Stimulated activated CD8-positive, alpha-beta memory T cell treated with anti-CD3 and anti-CD28 coated beads, Interleukin-2, amount 100 ng/mL, for 1 hour (primary cell): ENCODE results near the gene MYEOV.

Experiments used
- DNase-seq, 2 donors: peaks; one replicate each; pipeline ENCODE4 v3.0.0-alpha.2; 2020; ENCODE audit warnings: low read depth in 2 of 2

Gene MYEOV

DNA sequence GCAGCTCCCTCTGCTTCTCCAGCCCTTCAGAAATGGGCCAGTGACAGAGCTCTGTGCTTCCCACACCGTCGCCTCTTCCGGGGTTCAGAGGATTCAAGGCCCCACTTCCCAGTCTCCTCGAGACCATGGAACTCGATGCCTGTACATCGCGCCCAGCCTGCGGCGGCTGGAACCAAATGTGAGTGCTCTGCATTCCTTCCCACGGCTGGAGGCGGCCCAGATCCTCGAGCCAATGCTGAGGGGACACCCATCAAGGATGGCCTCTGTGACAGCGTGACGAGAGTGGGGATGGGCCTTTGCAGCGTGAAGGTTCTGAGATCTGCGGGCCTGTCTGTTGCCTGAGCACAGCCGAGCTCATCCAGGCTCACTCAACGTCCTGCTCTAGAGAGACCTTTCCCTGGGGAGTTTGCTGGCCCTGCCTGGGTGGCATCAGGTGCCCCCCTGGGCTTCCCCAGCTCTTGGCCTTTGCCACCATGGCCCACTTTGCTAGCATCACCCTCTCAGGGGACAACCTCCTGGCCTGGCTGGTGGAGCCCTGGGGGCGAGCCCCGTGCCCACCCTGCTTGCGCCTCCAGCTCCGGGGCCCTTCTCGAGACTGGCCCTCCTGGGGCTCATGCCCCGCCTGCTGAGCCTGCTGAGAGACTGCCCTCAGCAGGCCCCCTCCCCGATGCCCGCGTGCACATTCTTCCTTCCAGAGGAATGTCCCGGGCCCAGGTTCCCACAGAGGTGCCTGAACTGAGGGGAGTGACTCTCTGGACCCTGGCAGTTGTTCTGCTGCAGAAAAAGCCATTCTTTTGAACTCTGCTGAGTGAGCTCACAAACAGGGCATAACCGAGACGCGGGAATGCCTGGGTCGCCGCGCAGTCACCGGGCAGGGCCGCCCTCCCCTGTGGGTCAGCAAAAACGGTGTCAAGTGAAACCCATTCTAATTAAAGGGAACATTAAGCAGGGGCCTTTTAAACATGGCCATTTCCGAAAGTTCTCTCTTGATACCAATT lies 7.3 kb upstream of the MYEOV start:
- DNase-seq, result no peak

DNA sequence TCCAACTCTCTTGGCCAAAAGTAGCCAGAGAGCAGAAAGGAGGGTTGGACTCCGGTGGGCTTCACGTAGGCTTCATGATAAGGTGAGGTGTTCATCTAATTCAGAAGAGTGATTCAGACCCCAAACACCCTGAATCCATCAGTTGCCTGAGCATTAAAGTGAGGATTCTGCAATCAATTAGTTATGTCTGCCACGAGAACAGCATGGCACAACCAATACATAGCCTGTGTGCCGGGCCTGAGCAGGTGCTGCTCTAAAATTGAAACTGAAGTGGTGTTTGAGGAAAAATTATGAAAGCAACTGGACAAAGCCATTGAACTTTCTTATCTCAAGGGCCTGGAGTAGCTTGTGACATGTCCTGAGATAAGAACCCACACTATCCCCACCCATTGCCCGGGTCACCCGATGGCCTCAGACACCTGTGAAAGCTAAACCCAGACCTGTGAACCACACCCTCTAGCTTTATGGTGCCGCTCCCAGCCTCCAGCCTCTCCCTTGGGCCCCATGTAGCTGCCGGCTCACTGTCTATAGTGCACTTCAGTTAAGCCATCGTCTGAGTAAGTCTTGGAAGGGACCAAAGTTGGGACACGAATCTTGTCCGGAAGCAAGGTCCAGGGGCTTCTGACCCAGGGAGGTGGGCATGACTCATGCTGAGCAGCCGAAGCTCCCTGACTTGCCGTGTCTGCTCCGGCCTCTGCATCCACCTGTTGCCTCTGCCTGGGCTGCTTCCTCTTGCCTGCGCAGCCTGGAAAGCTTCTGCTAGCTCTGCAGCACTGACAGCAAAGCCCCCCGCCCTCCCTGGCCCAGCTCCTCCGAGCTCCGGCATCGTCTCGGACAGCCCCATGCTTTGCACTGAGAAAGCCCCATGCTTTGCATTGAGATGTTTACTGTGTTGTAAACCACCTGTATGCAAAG lies 5.7 kb upstream of the MYEOV start:
- no peak for DNase-seq

DNA sequence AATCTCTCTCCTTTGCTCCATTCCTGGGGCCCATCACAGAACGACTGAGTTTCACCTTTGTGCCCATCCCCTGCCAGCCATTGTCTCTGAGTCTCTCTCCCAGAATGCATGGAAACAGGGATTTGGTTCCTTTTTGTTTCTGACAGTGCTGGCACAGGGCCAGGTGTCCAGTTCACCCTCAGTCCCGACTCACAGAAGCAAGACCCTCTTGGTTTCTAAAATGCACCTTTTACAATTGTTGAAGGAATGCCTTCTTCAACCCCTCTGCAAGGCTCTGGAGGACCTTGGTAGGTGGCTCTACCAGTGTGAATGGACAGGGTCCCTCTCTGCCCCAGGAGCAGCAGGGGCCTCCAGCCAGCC lies 5.1 kb upstream of the MYEOV start:
- no peak for DNase-seq

DNA sequence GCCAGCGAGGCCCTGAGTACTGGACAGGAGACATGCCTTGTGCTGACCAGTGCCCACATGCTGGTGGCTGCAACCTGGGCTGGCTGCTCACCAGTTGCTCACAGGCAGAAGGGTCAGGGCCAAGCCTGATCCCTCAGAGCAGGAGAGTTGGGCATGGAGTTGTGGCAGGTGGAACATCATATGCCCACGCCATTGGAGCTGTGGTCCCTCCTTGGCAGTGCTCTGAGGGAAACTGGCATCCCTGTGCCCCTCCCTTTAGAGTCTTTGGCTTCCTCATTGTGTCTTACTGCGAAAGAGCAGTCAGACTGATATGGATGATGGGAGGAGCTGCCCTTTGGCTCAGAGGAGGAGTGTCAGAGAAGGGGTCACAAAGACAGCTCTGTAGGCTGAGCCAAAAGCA lies 3.1 kb upstream of the MYEOV start:
- DNase-seq, result no peak

DNA sequence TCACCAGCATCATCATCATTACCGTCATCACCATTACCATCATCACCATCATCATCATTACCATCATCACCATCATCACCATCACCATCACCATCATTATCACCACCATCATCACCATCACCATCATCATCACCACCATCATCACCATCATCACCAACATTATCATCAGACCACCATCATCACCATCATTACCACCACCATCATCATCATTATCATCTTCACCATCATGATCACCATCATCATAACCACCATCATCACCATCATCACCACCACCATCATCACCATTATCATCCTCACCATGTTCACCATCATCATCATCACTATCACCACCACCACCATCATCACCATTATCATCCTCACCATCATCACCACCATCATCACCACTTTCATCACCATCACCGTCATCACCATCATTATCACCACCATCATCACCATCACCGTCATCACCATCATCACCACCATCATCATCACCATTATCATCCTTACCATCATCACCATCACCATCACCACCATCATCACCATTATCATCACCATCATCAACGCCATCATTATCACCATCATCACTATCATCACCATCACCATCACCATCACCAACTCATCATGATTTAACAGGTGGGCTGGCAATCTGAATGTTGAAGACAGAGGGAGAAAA lies 2.4 kb upstream of the MYEOV start:
- no peak for DNase-seq

DNA sequence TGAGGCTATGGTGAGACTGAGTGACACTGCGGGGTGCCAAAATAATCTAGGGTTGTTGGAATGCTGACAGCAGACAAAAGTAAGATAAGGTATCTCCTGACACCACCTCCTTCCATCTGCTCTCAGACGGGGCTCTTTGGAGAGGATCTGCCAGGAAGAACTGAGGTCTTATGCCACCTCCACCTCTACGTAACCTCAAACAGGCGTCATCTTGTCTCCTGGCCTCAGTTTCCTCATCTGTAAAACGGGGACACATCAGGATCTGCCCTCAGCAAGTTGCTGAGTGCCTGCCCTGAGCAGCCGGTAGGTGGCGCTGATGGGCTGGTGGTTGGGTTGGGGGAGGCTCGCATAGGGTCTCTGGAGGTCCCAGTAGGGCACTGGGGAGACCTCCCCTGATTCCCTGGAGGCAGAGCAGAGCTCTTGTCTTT lies 1.7 kb upstream of the MYEOV start:
- DNase-seq, result no peak

DNA sequence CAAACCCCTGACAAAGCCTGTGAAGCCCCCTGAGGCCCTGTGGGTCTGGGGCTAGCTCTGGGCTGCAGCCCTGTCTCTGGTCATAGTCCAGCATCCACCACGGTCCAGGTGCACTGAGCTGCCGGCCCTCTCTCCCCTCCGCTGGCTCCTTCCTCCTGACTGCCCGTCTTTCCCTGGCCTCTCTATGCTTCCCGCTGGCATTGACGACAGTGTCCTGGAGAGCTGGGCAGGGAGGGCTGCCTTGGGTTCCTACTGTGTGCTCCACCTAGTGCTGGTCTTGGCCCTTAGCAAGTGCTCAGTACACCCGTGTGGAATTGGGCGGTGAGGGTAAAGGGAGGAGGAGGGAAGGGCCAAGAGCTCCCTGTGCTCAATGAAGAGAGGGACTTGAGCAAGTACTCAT lies 868 bp upstream of the MYEOV start:
- no peak for DNase-seq

- no peak for DNase-seq
Measured at GRCh38 chr11:69294571-69295078, 670 bp downstream of the MYEOV start.

DNA sequence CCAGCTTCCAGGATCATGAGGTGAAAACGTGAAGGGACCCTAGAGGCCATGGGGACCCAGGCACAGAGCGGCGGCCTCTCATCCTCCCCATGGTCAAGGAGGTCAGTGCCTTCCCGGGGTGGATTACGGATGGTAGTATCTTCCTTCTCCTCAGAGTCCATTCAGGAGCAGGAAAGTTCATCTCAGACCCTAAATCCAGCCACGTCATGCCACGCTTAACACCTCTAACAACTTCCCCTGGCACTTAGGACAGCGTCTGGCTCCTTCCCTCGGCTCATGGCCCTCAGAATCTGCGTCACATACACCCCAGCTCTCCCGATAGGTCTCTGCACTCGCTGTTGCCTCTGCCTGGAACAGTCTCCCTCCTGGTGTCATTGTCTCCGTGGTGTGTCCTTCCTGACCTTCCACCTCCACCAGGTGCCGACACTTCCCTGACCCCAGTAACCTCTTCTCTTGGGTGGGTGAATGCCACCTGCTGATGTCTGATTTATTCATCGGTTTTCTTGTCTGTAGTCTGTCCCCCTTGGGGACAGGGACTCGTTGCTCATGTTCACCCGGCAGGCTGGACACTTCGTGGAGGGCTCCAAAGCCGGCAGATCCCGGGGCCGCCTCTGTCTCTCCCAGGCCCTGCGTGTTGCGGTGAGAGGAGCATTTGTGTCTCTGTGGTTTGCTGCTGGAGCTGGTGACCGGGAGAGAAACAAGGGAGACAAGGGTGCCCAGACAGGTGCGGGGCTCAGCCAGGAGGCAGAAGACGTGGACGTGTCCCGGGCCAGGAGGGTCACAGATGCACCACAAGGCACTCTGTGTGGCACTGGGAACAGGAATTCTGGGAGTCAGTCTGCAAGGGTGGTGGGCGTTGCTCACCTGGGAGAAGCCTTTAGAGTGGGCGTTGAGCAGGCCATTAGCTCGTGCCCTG lies 1.4 kb downstream of the MYEOV start:
- DNase-seq, result no peak

- no peak for DNase-seq
Measured at GRCh38 chr11:69295995-69296889, 2.3 kb downstream of the MYEOV start.

- peak; percentile 59 to 73 for DNase-seq
Measured at GRCh38 chr11:69296890-69297786, 3.2 kb downstream of the MYEOV start.

- peak in 1 of 2 donors; percentile 17 for DNase-seq
Measured at GRCh38 chr11:69297787-69298266, 3.9 kb downstream of the MYEOV start.

GRCh38 chr11:69298267-69299022 lies 4.5 kb downstream of the MYEOV start:
- DNase-seq, result no peak

DNA sequence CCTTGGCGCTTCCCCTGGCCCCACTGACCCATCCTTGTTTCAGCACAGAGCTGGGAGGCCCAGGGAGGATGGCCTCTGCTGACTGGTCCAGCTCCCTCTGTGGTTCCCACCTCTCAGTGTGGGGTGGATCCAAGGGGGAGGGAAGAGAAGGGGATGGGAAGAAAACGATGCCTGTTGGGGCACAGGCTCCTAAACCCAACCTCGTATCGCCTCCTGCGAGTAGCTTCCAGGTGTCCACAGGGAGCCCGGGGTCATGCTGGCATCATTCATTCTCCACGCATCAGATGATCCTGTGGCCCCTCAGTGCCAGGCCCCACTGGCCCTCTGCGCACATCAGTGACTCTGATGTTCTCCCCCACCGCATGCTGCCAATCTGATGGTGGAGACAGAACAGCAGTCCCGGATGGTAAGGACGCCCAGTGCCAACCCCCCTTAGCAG lies 5.1 kb downstream of the MYEOV start:
- no peak for DNase-seq

DNA sequence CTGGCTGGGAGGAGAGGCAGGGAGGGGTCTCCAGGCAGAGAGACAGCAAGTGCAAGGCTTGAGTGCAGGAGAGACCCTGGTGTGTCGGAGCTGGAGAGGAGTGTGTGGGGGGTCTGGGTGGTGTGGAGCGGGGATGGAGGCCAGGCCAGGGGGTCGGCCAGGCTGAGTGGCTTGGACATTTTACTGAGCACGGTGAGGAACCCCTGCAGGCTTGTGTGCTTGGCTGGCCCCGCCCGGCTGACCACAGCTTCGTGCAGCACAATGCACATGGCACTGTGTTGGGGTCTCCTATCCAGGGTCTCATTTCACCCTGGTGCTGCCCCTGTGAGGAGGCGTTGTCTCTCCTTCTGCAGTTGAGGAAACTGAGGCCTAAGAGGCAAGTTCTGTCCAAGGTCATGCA lies 5.6 kb downstream of the MYEOV start:
- no peak for DNase-seq

DNA sequence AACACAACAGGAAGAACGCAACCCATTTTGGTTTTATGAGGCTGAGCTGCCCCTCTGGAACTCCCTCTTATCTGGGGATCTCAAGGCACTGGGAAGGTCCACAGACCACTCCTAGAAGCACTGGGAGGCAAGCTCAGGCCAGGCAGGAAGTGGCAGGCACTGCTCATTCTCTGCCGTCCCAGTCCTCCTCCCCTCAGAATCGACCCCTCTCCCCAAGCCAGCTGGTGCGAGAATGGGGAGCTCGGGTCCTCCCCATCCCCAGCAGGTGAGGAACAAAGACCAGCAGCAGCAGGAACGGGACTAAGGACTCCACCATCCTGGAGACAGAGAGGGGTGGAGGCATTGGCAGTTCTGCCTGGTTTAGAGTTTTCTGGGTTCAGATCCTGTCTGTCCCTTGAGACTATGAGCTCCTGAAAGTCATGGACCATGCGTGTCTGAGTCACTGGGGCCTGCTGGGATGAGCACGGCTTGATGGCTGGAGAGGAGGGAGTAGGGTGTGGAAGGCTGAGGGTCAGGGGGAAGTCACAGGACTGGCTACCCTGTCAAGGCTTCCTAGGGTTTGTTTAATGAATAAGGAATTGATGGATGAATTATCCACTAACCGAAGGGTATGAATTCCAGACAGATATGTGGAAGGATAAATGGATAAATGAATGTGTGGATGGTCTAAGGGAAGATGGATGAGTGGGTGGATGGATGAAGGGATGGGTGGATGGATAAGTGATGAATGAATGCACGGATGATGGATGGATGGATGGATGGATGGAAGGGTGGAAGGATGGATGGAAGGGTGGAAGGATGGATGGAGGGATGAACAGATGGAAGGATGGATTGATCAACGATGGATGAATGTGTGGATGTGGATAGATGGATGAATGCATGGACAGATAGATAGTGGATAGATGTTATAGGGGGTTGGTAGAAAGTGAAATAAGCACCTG lies 6.4 kb downstream of the MYEOV start:
- DNase-seq, result no peak

DNA sequence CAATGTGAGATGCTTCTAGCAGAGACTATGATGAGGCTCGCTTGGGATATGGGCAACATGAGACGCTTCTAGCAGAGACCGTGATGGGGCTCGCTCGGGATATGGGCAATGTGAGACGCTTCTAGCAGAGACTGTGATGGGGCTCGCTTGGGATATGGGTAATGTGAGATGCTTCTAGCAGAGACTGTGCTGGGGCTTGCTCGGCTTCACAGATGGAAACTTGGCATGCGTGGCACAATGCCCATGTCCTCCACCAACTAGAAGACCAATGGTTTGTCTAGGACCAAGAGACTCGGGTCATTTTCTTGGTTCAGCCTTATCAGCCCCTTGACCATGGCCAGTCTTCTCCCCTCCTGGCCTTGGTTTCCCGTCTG lies 7.1 kb downstream of the MYEOV start:
- no peak for DNase-seq
